OCI-M2 (cell line): Measurements from ENCODE around the gene PTPN12.
"Not testable (repeated sequence)": the region's sequence is repeated elsewhere in the genome, so short reads cannot be mapped to it uniquely, and the experiment has no call there.

Source experiments
- DNase-seq: peaks from one replicate; lab custom pipeline; 2025; ENCODE audit not compliant: unreplicated experiment; lab: John Stamatoyannopoulos, UW

Gene PTPN12

GRCh38 chr7:77537778-77538280 is 734 bp downstream of the PTPN12 start:
- no peak for DNase-seq

DNA sequence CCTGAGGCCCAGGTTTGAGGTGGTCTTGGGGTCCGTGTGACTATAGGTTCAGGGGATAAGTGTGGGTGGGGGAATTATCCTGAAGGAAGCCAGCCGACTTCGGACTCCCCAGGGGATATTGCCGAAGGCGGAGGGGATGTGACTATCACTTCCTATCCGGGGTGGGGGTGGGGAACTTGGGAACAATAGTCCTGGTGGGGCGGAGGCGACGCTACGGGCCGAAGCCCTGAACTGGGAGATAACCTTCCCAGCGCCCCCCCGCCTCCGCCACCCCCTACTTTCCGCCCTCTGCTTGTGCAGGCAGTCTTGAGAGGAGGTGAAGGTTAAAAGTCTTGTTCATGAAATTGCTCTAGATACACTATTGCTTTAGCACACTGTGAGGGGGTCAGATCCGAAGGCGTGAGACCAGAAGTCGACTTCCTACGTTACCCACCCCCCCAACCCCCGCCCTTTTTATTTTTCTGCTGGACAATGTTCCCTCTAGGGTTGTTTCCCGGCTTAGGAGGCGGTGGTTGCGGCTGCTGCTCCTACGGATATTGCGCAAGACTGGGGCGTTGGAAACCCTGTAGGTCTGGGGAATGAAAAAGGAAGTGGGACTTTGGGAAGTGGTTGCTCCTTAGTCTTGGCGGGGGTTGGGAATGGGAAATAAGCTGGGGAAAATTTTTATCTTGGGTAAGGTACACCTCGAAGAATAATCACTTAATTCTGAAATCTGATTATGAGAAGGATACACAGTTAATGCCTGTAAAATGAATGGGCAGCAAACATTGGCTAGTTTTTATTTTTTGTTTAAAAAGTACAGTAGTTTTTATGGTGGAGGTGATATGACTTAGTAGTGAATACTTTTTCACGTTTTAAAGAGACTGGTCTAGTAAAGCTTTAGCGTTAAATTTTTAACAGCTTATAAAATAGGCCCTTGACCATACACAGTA is 1.5 kb downstream of the PTPN12 start:
- no peak for DNase-seq

- no peak for DNase-seq
These were observed 3.3 kb downstream of the PTPN12 start for GRCh38 chr7:77540402-77540822.

GRCh38 chr7:77540993-77541392 is 3.9 kb downstream of the PTPN12 start:
- not testable (repeated sequence) for DNase-seq

DNA sequence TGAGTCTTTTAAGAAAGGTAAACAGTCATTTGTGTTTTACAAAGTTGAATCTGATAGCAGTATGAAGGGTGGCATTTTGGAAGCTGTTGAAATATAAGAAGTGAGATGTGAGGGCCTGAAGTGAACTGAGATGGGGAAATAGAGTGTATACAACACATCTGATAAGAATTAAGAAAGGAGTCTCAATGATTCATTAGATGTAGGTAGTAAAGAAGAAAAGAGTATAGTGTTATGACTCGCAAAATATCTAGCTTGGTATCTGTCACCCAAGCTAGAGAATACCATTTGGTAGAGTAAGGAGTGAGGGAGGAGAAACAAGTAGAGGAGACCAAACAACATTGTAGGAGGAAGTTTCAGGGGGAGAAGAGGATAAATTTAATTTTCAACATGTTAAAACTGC is 5.3 kb downstream of the PTPN12 start:
- DNase-seq = no peak

- DNase-seq = no peak
These were observed 5.8 kb downstream of the PTPN12 start for GRCh38 chr7:77542895-77543294.

GRCh38 chr7:77543910-77544309 is 6.8 kb downstream of the PTPN12 start:
- DNase-seq = no peak

DNA sequence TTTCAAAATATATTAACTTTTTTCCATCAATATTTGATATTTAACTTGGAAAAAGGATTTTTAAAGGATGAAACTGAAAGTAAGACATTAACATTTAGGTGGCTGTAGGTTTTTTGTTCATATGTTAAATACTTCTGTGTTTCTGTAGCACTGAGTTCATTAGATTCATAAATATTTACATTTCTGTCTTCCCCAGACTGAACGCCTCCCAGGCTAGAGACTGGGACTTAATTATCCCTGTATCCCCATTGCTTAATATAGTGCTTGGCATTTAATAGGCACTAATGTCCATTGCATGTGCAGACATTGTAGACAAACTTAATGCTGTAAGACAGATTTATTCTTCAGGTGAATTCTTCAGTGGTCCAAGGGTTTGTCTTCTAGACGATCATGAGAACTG is 7.4 kb downstream of the PTPN12 start:
- no peak for DNase-seq

DNA sequence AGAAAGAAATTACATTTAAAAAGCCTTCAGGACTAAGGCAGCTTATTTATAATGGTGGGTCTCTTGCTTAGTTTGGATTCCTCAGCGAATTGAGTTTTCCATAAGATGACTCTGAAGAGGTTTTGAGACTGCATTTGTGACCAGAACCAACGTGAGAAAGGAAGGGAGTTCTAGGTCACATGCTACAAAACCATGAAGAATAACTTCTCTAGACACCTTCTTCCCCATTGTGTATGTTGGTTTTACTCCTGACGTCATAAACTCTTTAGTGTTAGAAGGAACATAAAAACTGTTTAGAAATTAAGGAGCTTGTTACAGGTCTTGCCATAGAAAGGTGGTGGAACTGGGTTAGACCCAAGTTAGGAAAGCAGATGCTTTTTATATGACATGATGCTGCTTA is 11.1 kb downstream of the PTPN12 start:
- no peak for DNase-seq

GRCh38 chr7:77549106-77549870 is 12.2 kb downstream of the PTPN12 start:
- DNase-seq = no peak

DNA sequence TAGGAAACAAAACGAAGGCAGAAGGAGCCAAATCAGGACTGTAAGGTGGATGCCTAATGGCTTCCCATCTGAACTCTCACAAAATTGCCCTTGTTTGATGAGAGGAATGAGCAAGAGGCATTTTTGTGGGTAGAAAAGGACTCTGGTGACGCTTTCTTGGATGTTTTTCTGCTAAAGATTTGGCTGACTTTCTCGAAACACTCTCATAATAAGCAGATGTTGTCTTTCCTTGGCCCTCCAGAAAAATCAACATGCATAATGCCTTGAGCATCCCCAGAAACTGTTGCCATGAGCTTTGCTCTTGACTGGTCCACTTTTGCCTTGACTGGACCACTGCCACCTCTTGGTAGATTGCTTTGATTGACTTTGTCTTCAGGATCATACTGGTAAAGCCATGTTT is 13.5 kb downstream of the PTPN12 start:
- DNase-seq = no peak

DNA sequence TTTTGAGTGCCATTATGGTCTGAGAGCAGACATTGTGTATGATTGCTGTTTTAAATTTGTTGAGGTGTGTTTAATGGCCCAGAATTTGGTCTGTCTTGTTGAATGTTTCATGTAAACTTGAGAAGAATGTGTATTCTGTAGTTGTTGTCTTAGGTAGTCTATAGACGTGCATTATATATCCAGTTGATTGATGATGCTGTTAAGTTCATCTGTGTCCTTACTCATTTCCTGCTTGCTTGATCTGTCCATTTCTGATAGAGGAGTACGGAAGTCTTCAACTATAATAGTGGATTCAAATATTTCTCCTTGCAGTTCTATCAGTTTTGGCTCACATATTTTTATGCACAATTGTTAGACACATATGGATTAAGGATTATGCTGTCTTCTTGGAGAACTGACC is 16.0 kb downstream of the PTPN12 start:
- no peak for DNase-seq

DNA sequence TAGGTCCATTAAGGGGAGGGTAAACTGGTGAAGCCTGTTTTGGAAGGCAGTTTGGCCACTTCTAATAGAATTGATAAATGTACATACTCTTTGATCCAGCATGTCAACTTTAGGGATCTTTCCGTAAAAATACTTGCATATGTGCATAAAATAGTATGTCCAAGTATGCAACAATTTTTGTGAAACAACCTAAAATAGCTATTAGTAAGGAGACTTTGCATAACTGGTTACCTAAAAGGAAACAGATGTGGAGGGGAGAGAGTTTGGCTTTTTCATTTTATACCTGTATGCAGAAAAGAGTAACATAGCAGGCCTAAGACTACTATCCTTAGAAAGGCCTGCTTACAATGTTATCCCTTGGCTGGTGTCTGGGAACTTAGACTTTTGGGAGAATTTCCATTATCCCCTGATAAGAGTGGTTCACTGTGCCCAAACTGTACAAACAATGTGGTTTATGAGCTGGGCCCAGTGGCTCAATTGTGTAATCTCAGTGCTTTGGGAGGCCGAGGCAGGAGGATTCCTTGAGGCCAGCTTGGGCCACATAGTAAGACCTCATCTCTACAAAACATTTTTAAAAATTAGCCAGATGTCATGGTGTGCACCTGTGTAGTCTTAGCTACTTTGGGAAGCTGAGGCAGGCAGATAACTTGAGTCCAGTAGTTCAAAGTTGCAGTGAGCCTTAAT is 21.3 kb downstream of the PTPN12 start:
- no peak for DNase-seq

DNA sequence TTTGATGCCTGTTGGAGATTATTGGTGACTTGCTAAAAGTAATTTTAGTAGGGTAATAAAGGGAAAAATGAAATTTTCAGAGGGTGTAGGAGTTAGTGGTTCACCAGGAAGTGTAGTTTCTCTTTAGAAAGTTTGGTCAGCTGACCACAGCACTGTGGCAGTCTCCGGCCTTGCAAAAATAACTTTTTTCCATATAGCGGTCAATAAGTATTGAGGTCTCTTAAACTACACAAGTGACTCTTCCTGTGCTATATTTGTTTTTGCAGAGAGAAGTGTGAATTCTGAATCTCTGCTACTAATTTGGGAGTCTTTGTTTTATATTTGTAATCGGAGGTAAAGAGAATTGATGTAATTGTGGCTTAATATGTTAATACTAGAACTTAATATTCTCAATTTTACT is 24.3 kb downstream of the PTPN12 start:
- no peak for DNase-seq

DNA sequence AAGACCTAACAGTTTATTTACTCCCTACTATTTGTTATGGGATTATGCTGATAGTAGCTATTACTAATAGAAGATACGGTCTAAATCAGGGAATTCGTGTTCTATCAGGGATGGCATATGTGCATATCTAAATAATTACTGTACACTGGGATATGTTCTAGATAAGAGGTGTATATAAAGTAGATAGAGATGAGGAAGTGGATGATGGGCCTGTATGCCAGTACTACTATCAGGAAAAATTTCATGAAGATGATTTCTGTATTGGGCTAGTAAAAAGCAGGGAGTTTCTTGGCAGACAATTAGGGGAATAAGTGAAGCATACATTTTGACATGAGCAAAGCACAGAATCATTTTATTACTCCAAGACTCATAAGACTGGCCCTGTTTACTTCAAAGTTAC is 26.2 kb downstream of the PTPN12 start:
- DNase-seq = no peak

DNA sequence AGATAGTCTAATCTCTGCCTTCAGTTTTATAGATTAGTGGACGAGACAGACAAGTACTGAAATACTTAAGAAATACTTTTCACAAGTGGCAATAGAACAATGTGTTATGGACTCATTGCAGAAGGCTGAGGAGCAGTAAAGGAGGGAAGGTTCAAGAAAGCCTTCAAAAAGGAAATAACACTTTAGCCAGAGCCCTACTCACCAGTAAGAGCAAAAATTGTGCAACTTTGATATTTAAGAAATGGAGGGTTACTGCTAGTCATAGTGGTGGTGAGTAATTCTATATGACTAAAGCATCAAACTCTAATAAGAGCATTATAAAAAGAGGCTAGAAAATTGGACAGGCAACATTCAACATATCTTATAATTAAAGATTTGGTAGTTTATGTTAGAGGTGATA is 28.8 kb downstream of the PTPN12 start:
- no peak for DNase-seq

- no peak for DNase-seq
These were observed 29.3 kb downstream of the PTPN12 start for GRCh38 chr7:77566421-77566820.

DNA sequence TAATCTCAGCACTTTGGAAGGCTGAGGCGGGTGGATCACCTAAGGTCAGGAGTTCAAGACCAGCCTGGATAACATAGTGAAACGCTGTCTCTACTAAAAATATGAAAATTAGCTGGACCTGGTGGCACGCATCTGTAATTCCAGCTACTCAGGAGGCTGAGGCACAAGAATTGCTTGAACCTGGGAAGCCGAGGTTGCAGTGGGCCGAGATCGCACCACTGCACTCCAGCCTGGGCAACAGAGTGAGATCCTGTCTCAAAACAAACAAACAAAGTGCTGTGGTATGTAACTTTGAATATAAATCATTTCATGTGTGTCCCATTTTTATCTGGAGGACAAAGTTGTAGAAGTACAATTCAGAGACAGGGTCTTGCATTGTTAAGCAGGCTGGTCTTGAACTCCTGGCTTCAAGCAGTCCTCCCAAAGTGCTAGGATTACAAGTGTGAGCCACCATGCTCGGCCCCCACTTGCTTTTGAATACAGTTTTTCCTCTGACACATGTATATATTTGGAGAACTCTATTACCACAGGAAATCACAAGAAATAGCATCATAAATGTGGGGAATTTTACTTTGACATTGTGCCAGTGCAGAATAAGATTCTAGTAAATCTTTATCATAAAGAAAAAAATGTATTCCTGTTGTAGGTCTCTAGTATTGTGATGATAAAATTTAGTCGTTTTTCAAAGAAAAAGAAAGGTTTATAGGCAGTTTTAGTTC is 32.6 kb downstream of the PTPN12 start:
- DNase-seq = no peak

DNA sequence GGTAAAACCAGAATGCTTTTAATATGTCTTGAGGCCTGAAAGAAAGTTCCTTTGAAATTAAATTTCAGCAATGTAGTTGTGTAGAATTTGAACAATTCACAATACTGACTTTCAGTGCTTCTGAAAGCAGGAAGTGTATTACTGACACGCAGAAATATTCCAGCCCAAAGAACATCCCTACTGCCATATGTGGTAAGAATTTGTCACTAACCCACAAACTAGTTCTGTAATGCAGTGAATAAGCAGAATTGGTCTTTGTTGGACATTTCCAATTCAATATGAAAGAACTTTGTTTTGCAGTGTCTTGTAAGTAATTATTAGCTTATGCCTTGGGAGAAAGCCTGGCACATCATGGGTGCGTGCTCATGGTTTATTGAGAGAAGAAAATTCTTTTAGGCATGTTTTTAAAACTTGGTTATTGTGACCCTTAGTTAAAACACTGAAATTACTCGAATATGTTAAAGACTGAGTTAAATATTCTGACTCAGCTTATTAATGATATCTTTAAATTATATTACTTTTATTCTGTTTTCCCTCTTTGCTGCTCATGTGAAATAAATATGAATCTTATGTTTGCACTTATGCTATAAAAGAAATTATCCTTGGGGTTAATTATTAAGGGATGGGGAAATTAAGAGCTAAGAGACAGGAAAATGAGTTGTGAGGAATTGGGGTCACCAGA is 33.4 kb downstream of the PTPN12 start:
- no peak for DNase-seq

DNA sequence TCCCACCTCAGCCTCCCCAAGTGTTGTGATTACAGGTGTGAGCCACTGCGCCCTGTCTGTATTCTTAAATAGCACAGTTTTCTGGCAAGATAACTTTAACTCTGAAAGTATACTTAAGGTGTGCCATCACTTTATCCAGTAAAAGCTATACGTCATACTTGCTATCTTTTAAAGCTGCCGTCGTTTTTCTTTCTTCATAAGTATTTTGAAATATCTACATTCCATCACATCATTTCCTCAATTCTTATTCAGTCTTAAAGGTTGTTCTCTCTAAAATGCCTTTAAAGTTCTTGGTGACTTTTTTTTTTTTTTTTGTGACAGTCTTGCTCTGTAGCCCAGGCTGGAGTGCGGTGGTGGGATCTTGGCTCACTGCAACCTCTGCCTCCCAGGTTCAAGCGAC is 34.7 kb downstream of the PTPN12 start:
- no peak for DNase-seq
